K562 (cell line): Measurements from ENCODE around the gene BTBD2. TPM values are rescaled to one million over a fixed set of nuclear protein-coding genes. Genes with fewer than 3 reads are reported as not detected.

Experiments
- ARID3A ChIP-seq: IDR thresholded peaks from 2 replicates; pipeline ENCODE4 v1.6.1; 2012; ENCODE audit warnings: low read depth, low read length, improper control_type of control experiment, borderline replicate concordance
- BCOR ChIP-seq: fragments of 450-650 bp; IDR thresholded peaks from 2 replicates; pipeline ENCODE4 v1.6.1; 2016
- BDP1 ChIP-seq: IDR thresholded peaks from 3 replicates; pipeline ENCODE4 v1.6.1; 2011; ENCODE audit not compliant: insufficient read length, insufficient read depth
- CCNT2 ChIP-seq: IDR thresholded peaks from 2 replicates; pipeline ENCODE4 v1.6.1; 2011; ENCODE audit warnings: borderline replicate concordance, low read depth, mild to moderate bottlenecking, moderate library complexity, mixed read lengths, low read length; ENCODE audit not compliant: insufficient read length; ENCODE audit errors: extremely low read depth
- DDX20 ChIP-seq: fragments of 450-650 bp; IDR thresholded peaks from 2 replicates; pipeline ENCODE4 v1.6.1; 2016; ENCODE audit warnings: missing genetic modification characterization, low read depth, mild to moderate bottlenecking, missing compliant biosample characterization, moderate library complexity
- ESRRA ChIP-seq: fragments of 450-650 bp; IDR thresholded peaks from 2 replicates; pipeline ENCODE4 v1.6.1; 2014; ENCODE audit warnings: low read depth, mild to moderate bottlenecking, moderate library complexity, borderline replicate concordance
- FOXJ3 ChIP-seq: sonication (generic); formaldehyde crosslinking; IDR thresholded peaks from 2 replicates; pipeline ENCODE4 v1.4.0; 2020; ENCODE audit warnings: mild to moderate bottlenecking, missing genetic modification reagents
- HNRNPL ChIP-seq: fragments of 200-400 bp; formaldehyde crosslinking; IDR thresholded peaks from 2 replicates; pipeline ENCODE4 v1.6.1; 2017; ENCODE audit warnings: low read depth, mild to moderate bottlenecking, low read length
- KDM2B ChIP-seq: fragments of 250-450 bp; sonication (Bioruptor Pico); IDR thresholded peaks from 2 replicates; pipeline ENCODE4 v1.8.0; 2021; ENCODE audit warnings: mild to moderate bottlenecking, moderate library complexity
- KDM4B ChIP-seq, 2 experiments: fragments of 450-650 bp in 1 of 2; sonication (generic) in 1 of 2; IDR thresholded peaks; 2 replicates each; pipeline ENCODE4 v1.6.1; 2016 to 2017; ENCODE audit warnings: borderline replicate concordance in 2 of 2, antibody characterized with exemption in 1 of 2, low read depth in 1 of 2, mild to moderate bottlenecking in 1 of 2
- SPI1 ChIP-seq: IDR thresholded peaks from 2 replicates; pipeline ENCODE4 v1.6.1; 2011; ENCODE audit warnings: low read depth, low read length, control low read depth, borderline replicate concordance
- THAP12 ChIP-seq: fragments of 250-450 bp; sonication (Bioruptor Pico); IDR thresholded peaks from 2 replicates; pipeline ENCODE4 v1.9.0; 2021; ENCODE audit warnings: mild to moderate bottlenecking, inconsistent platforms
- ZNF197 ChIP-seq: fragments of 200-800 bp; sonication (Bioruptor generic); IDR thresholded peaks from 2 replicates; pipeline ENCODE4 v1.6.1; 2016; ENCODE audit warnings: low read depth, missing genetic modification characterization, missing compliant biosample characterization
- ZNF263 ChIP-seq: sonication (generic); formaldehyde crosslinking; IDR thresholded peaks from 2 replicates; pipeline ENCODE4 v1.8.0; 2022; ENCODE audit warnings: mild to moderate bottlenecking, missing genetic modification reagents, borderline replicate concordance
- ZNF668 ChIP-seq: fragments of 250-450 bp; sonication (Bioruptor Pico); IDR thresholded peaks from 2 replicates; pipeline ENCODE4 v1.8.0; 2022; ENCODE audit warnings: mild to moderate bottlenecking, inconsistent platforms
- polyA plus RNA-seq, 8 experiments: library from polyadenylated mRNA; depleted of rRNA in 4 of 8; stranded (reverse) in 5 of 8; unstranded in 3 of 8; fragments of >200 nt; fragmentation: Nextera tagmentation in 2 of 8; fragmentation: Illumina TruSeq in 1 of 8; extraction: Ambion mirVana in 2 of 8; extraction: Trizol in 1 of 8; gene quantifications; 2 replicates each; pipeline versions ENCODE4 v1.2.1 to v1.2.3, GENCODE V29; 2011 to 2014; ENCODE audit warnings: inconsistent platforms in 1 of 8, missing spikeins in 1 of 8
- total RNA-seq, 7 experiments: library from RNA; depleted of rRNA in 6 of 7; stranded (reverse); fragments of >200 nt in 6 of 7; fragmentation: Illumina TruSeq in 2 of 7; extraction: Trizol in 2 of 7; gene quantifications; 2 replicates each; pipeline versions ENCODE4 v1.2.1 to v1.2.3, GENCODE V29; 2011 to 2021; ENCODE audit warnings: low replicate concordance in 1 of 7
- TF ChIP-seq, protein P1 (sequence below): fragments of 250-450 bp; sonication (Bioruptor Pico); IDR thresholded peaks from 2 replicates; pipeline ENCODE4 v1.6.1; 2021; ENCODE audit warnings: mild to moderate bottlenecking
- TF ChIP-seq, protein P2 (sequence below): fragments of 450-650 bp; formaldehyde crosslinking; IDR thresholded peaks from 2 replicates; pipeline ENCODE4 v1.4.0; 2020; ENCODE audit warnings: mild to moderate bottlenecking, moderate library complexity
- TF ChIP-seq, protein P3 (sequence below): sonication (generic); formaldehyde crosslinking; IDR thresholded peaks from 2 replicates; pipeline ENCODE4 v1.8.0; 2022; ENCODE audit warnings: mild to moderate bottlenecking, missing genetic modification reagents
- TF ChIP-seq, protein P4 (sequence below): IDR thresholded peaks from 3 replicates; pipeline ENCODE4 v1.6.1; 2011; ENCODE audit warnings: borderline replicate concordance, mild to moderate bottlenecking; ENCODE audit not compliant: insufficient read length, insufficient read depth

The BTBD2 gene
- total and polyA plus RNA-seq, 9 of the 15 experiments (the other 6 are each of a cell fraction or from before 2014, with no cell fraction given), result 0.10 to 15.6 (median 6.9) TPM

DNA sequence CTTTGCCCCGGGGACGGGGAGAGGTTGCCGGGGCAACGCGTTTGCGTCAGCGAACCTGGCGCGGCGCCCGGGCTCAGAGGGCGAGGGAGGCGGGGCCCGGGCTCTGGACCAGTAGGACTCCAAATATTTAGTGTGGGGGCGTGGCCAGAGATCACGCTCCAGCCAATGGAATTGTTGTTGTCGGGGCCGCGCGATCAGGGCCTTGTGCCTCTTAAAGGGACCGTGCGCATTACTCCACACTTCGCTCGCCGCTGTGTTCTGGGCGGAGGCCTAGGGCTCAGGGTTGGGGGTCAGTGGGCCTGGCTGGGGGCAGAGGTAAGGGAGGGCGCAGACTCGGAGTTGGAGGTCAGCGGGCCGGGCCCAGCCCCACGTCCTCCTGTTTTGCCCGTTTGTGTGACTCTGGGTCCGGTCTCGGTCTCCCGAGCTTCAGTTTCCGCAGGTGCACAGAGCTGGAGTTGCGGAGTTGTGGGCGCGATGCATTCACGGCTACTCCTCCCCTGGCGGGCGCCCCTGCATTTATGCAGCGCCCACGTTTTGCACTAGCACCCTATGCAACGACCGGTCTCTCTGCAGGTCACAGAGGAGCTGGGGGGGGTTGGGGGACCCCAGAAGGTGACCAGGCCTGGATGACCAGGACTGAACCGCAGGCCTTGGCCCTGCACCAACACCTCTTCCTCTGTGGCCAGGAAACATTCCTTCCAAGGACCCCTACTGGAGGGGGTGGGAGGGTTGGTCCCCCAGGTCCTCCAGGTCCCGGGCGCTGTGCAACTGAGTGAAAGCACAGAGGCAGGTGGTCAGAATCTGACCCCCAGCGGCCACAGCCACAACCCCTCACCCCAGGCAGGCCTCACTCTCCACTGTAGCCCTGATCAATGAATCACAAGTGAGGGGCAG lies 46.2 kb upstream of the BTBD2 start (continued):
- TF ChIP-seq THAP12 (CRISPR knock-in tag) (peak; percentile 53; the same call in 1 of the 2 replicates), BDP1 (no peak), HNRNPL (no peak), KDM4B (IDR thresholded peaks at IDR 0.05; ENCODE audit: borderline replicate concordance in 2 of 2, low read depth in 1 of 2) (no peak), ZNF263 (peak; percentile 50; the same call in 1 of the 2 replicates), KDM2B (no peak), DDX20 (tag) (no peak), ZNF197 (CRISPR knock-in tag) (no peak; the same call in 1 of the 2 replicates), ZNF668 (CRISPR knock-in tag) (no peak), BCOR (no peak), FOXJ3 (CRISPR knock-in tag) (no peak), CCNT2 (peak; percentile 84), ARID3A (no peak), SPI1 (no peak), ESRRA (no peak)
- TF ChIP-seq, protein P1, sequence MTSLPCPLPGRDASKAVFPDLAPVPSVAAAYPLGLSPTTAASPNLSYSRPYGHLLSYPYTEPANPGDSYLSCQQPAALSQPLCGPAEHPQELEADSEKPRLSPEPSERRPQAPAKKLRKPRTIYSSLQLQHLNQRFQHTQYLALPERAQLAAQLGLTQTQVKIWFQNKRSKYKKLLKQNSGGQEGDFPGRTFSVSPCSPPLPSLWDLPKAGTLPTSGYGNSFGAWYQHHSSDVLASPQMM (CRISPR knock-in tag), result no peak
- TF ChIP-seq, protein P2, sequence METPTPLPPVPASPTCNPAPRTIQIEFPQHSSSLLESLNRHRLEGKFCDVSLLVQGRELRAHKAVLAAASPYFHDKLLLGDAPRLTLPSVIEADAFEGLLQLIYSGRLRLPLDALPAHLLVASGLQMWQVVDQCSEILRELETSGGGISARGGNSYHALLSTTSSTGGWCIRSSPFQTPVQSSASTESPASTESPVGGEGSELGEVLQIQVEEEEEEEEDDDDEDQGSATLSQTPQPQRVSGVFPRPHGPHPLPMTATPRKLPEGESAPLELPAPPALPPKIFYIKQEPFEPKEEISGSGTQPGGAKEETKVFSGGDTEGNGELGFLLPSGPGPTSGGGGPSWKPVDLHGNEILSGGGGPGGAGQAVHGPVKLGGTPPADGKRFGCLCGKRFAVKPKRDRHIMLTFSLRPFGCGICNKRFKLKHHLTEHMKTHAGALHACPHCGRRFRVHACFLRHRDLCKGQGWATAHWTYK (CRISPR knock-in tag), result 0 out of 2 replicates have a peak, but pooled peaks have one; percentile 30
- TF ChIP-seq, protein P3, sequence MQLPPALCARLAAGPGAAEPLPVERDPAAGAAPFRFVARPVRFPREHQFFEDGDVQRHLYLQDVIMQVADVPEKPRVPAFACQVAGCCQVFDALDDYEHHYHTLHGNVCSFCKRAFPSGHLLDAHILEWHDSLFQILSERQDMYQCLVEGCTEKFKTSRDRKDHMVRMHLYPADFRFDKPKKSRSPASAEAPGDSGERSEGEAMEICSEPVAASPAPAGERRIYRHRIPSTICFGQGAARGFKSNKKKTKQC (CRISPR knock-in tag), result no peak
- TF ChIP-seq, protein P4, sequence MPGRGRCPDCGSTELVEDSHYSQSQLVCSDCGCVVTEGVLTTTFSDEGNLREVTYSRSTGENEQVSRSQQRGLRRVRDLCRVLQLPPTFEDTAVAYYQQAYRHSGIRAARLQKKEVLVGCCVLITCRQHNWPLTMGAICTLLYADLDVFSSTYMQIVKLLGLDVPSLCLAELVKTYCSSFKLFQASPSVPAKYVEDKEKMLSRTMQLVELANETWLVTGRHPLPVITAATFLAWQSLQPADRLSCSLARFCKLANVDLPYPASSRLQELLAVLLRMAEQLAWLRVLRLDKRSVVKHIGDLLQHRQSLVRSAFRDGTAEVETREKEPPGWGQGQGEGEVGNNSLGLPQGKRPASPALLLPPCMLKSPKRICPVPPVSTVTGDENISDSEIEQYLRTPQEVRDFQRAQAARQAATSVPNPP, result no peak
